Measurements from ENCODE around the gene HDGFL1. TPM values are rescaled to one million over a fixed set of nuclear protein-coding genes. Genes with fewer than 3 reads are reported as not detected.

The HDGFL1 gene
- polyA plus RNA-seq, 4 donors, result not detected

- Histone ChIP-seq H3K27me3 (ENCODE audit: control insufficient read depth in 3 of 3, insufficient read depth in 3 of 3, low read length in 3 of 3) (no peaks in the 10 kb centered on the region), H3K9me3 (ENCODE audit: control insufficient read depth in 2 of 2, insufficient read depth in 1 of 2, low read depth in 1 of 2, low read length in 1 of 2) (peaks cover 0 to 3% of the 10 kb centered on the region in 2 donors), H3K27ac (ENCODE audit: low read depth in 1 of 3, low read length in 2 of 3) (no peak overlapping the region), H3K36me3 (ENCODE audit: control insufficient read depth in 3 of 3, insufficient read depth in 2 of 3, low read depth in 1 of 3, low read length in 3 of 3) (no peaks in the 10 kb centered on the region), H3K4me3 (ENCODE audit: low read depth in 1 of 3, low read length in 3 of 3) (no peak overlapping the region), H3K4me1 (ENCODE audit: control insufficient read depth in 3 of 3, insufficient read depth in 2 of 3, low read depth in 1 of 3, low read length in 2 of 3) (no peaks in the 10 kb centered on the region)
- 47 to 68% (median 59%) methylated on average over 4 of the region's 4 CpGs for WGBS, 3 donors
- FAIRE-seq (no peak), DNase-seq (no peak)
These were observed 30.7 kb downstream of the HDGFL1 start for GRCh38 chr6:22600059-22600458.

GRCh38 chr6:22601984-22602383 is 32.6 kb downstream of the HDGFL1 start:
- no peak overlapping the region for H3K4me3 ChIP-seq (ENCODE audit: low read depth in 1 of 3, low read length in 3 of 3)
- 80 to 81% (median 81%) methylated on average over 5 of the region's 5 CpGs for WGBS, 3 donors
- no peak for FAIRE-seq
- H3K4me1 ChIP-seq (ENCODE audit: control insufficient read depth in 3 of 3, insufficient read depth in 2 of 3, low read depth in 1 of 3, low read length in 2 of 3), result no peaks in the 10 kb centered on the region
- H3K36me3 ChIP-seq (ENCODE audit: control insufficient read depth in 3 of 3, insufficient read depth in 2 of 3, low read depth in 1 of 3, low read length in 3 of 3), result no peaks in the 10 kb centered on the region
- peaks cover 0 to 3% of the 10 kb centered on the region in 2 donors for H3K9me3 ChIP-seq (ENCODE audit: control insufficient read depth in 2 of 2, insufficient read depth in 1 of 2, low read depth in 1 of 2, low read length in 1 of 2)
- DNase-seq, result no peak
- H3K27me3 ChIP-seq (ENCODE audit: control insufficient read depth in 3 of 3, insufficient read depth in 3 of 3, low read length in 3 of 3), result no peaks in the 10 kb centered on the region
- no peak overlapping the region for H3K27ac ChIP-seq (ENCODE audit: low read depth in 1 of 3, low read length in 2 of 3)

- H3K4me3 ChIP-seq (ENCODE audit: low read depth in 1 of 3, low read length in 3 of 3), result no peak overlapping the region
- FAIRE-seq (no peak), DNase-seq (no peak)
- H3K4me1 ChIP-seq (ENCODE audit: control insufficient read depth in 3 of 3, insufficient read depth in 2 of 3, low read depth in 1 of 3, low read length in 2 of 3), result no peaks in the 10 kb centered on the region
- no peaks in the 10 kb centered on the region for H3K36me3 ChIP-seq (ENCODE audit: control insufficient read depth in 3 of 3, insufficient read depth in 2 of 3, low read depth in 1 of 3, low read length in 3 of 3)
- no peak overlapping the region for H3K27ac ChIP-seq (ENCODE audit: low read depth in 1 of 3, low read length in 2 of 3)
- no peaks in the 10 kb centered on the region for H3K27me3 ChIP-seq (ENCODE audit: control insufficient read depth in 3 of 3, insufficient read depth in 3 of 3, low read length in 3 of 3)
- H3K9me3 ChIP-seq (ENCODE audit: control insufficient read depth in 2 of 2, insufficient read depth in 1 of 2, low read depth in 1 of 2, low read length in 1 of 2), result peaks cover 0 to 3% of the 10 kb centered on the region in 2 donors
- 83 to 91% (median 90%) methylated on average over 2 of the region's 2 CpGs for WGBS, 3 donors
These were observed 36.4 kb downstream of the HDGFL1 start for GRCh38 chr6:22605736-22606135.

GRCh38 chr6:22610127-22610526 is 40.8 kb downstream of the HDGFL1 start:
- FAIRE-seq, result no peak
- Histone ChIP-seq H3K4me3 (ENCODE audit: low read depth in 1 of 3, low read length in 3 of 3) (no peak overlapping the region), H3K9me3 (ENCODE audit: control insufficient read depth in 2 of 2, insufficient read depth in 1 of 2, low read depth in 1 of 2, low read length in 1 of 2) (no peaks in the 10 kb centered on the region), H3K27me3 (ENCODE audit: control insufficient read depth in 3 of 3, insufficient read depth in 3 of 3, low read length in 3 of 3) (no peaks in the 10 kb centered on the region), H3K27ac (ENCODE audit: low read depth in 1 of 3, low read length in 2 of 3) (no peak overlapping the region), H3K36me3 (ENCODE audit: control insufficient read depth in 3 of 3, insufficient read depth in 2 of 3, low read depth in 1 of 3, low read length in 3 of 3) (no peaks in the 10 kb centered on the region), H3K4me1 (ENCODE audit: control insufficient read depth in 3 of 3, insufficient read depth in 2 of 3, low read depth in 1 of 3, low read length in 2 of 3) (no peaks in the 10 kb centered on the region)
- 68 to 83% (median 78%) methylated on average over 4 of the region's 4 CpGs for WGBS, 3 donors
- DNase-seq, result no peak

GRCh38 chr6:22612236-22612635 is 42.9 kb downstream of the HDGFL1 start:
- WGBS, 3 donors, result 57 to 66% (median 59%) methylated on average over 3 of the region's 3 CpGs
- H3K36me3 ChIP-seq (ENCODE audit: control insufficient read depth in 3 of 3, insufficient read depth in 2 of 3, low read depth in 1 of 3, low read length in 3 of 3), result no peaks in the 10 kb centered on the region
- no peak for FAIRE-seq

GRCh38 chr6:22613051-22613450 is 43.7 kb downstream of the HDGFL1 start:
- no peaks in the 10 kb centered on the region for H3K36me3 ChIP-seq (ENCODE audit: control insufficient read depth in 3 of 3, insufficient read depth in 2 of 3, low read depth in 1 of 3, low read length in 3 of 3)
- H3K27me3 ChIP-seq (ENCODE audit: control insufficient read depth in 3 of 3, insufficient read depth in 3 of 3, low read length in 3 of 3), result no peaks in the 10 kb centered on the region
- H3K9me3 ChIP-seq (ENCODE audit: control insufficient read depth in 2 of 2, insufficient read depth in 1 of 2, low read depth in 1 of 2, low read length in 1 of 2), result peaks cover 0 to 3% of the 10 kb centered on the region in 2 donors
- no peaks in the 10 kb centered on the region for H3K4me1 ChIP-seq (ENCODE audit: control insufficient read depth in 3 of 3, insufficient read depth in 2 of 3, low read depth in 1 of 3, low read length in 2 of 3)
- FAIRE-seq, result no peak
- no peak overlapping the region for H3K4me3 ChIP-seq (ENCODE audit: low read depth in 1 of 3, low read length in 3 of 3)
- H3K27ac ChIP-seq (ENCODE audit: low read depth in 1 of 3, low read length in 2 of 3), result no peak overlapping the region
- 79 to 91% (median 80%) methylated on average over 1 of the region's 1 CpG for WGBS, 3 donors
- DNase-seq, result no peak

More at GRCh38 chr6:22612236-22612635, 42.9 kb downstream of the HDGFL1 start:
- H3K4me3 ChIP-seq (ENCODE audit: low read depth in 1 of 3, low read length in 3 of 3), result no peak overlapping the region
- peaks cover 0 to 3% of the 10 kb centered on the region in 2 donors for H3K9me3 ChIP-seq (ENCODE audit: control insufficient read depth in 2 of 2, insufficient read depth in 1 of 2, low read depth in 1 of 2, low read length in 1 of 2)
- no peaks in the 10 kb centered on the region for H3K27me3 ChIP-seq (ENCODE audit: control insufficient read depth in 3 of 3, insufficient read depth in 3 of 3, low read length in 3 of 3)
- H3K4me1 ChIP-seq (ENCODE audit: control insufficient read depth in 3 of 3, insufficient read depth in 2 of 3, low read depth in 1 of 3, low read length in 2 of 3), result no peaks in the 10 kb centered on the region
- H3K27ac ChIP-seq (ENCODE audit: low read depth in 1 of 3, low read length in 2 of 3), result no peak overlapping the region
- DNase-seq, result no peak

GRCh38 chr6:22613695-22614094 is 44.3 kb downstream of the HDGFL1 start:
- FAIRE-seq (no peak), DNase-seq (peak in 1 of 2 donors; percentile 24)
- 67 to 87% (median 78%) methylated on average over 3 of the region's 3 CpGs for WGBS, 3 donors
- Histone ChIP-seq H3K4me1 (ENCODE audit: control insufficient read depth in 3 of 3, insufficient read depth in 2 of 3, low read depth in 1 of 3, low read length in 2 of 3) (no peaks in the 10 kb centered on the region), H3K4me3 (ENCODE audit: low read depth in 1 of 3, low read length in 3 of 3) (no peak overlapping the region), H3K27ac (ENCODE audit: low read depth in 1 of 3, low read length in 2 of 3) (no peak overlapping the region), H3K9me3 (ENCODE audit: control insufficient read depth in 2 of 2, insufficient read depth in 1 of 2, low read depth in 1 of 2, low read length in 1 of 2) (peaks cover 0 to 3% of the 10 kb centered on the region in 2 donors), H3K27me3 (ENCODE audit: control insufficient read depth in 3 of 3, insufficient read depth in 3 of 3, low read length in 3 of 3) (no peaks in the 10 kb centered on the region), H3K36me3 (ENCODE audit: control insufficient read depth in 3 of 3, insufficient read depth in 2 of 3, low read depth in 1 of 3, low read length in 3 of 3) (no peaks in the 10 kb centered on the region)

- no peak for FAIRE-seq
- H3K4me3 ChIP-seq (ENCODE audit: low read depth in 1 of 3, low read length in 3 of 3), result no peak overlapping the region
These were observed 45.2 kb downstream of the HDGFL1 start for GRCh38 chr6:22614547-22614946.

GRCh38 chr6:22621028-22621427 is 51.7 kb downstream of the HDGFL1 start:
- H3K27me3 ChIP-seq (ENCODE audit: control insufficient read depth in 3 of 3, insufficient read depth in 3 of 3, low read length in 3 of 3), result no peaks in the 10 kb centered on the region
- H3K36me3 ChIP-seq (ENCODE audit: control insufficient read depth in 3 of 3, insufficient read depth in 2 of 3, low read depth in 1 of 3, low read length in 3 of 3), result no peaks in the 10 kb centered on the region
- WGBS, 3 donors, result 77 to 79% (median 79%) methylated on average over 4 of the region's 4 CpGs
- no peaks in the 10 kb centered on the region for H3K4me1 ChIP-seq (ENCODE audit: control insufficient read depth in 3 of 3, insufficient read depth in 2 of 3, low read depth in 1 of 3, low read length in 2 of 3)
- H3K9me3 ChIP-seq (ENCODE audit: control insufficient read depth in 2 of 2, insufficient read depth in 1 of 2, low read depth in 1 of 2, low read length in 1 of 2), result peaks cover 0 to 5% of the 10 kb centered on the region in 2 donors
- H3K4me3 ChIP-seq (ENCODE audit: low read depth in 1 of 3, low read length in 3 of 3), result no peak overlapping the region
- FAIRE-seq (no peak), DNase-seq (no peak)
- H3K27ac ChIP-seq (ENCODE audit: low read depth in 1 of 3, low read length in 2 of 3), result no peak overlapping the region

More at GRCh38 chr6:22614547-22614946, 45.2 kb downstream of the HDGFL1 start:
- no peak for DNase-seq
- no peaks in the 10 kb centered on the region for H3K36me3 ChIP-seq (ENCODE audit: control insufficient read depth in 3 of 3, insufficient read depth in 2 of 3, low read depth in 1 of 3, low read length in 3 of 3)
- no peak overlapping the region for H3K27ac ChIP-seq (ENCODE audit: low read depth in 1 of 3, low read length in 2 of 3)
- WGBS, 3 donors, result 65 to 90% (median 72%) methylated on average over 3 of the region's 3 CpGs
- no peaks in the 10 kb centered on the region for H3K4me1 ChIP-seq (ENCODE audit: control insufficient read depth in 3 of 3, insufficient read depth in 2 of 3, low read depth in 1 of 3, low read length in 2 of 3)
- H3K9me3 ChIP-seq (ENCODE audit: control insufficient read depth in 2 of 2, insufficient read depth in 1 of 2, low read depth in 1 of 2, low read length in 1 of 2), result peaks cover 0 to 3% of the 10 kb centered on the region in 2 donors
- H3K27me3 ChIP-seq (ENCODE audit: control insufficient read depth in 3 of 3, insufficient read depth in 3 of 3, low read length in 3 of 3), result no peaks in the 10 kb centered on the region

Data from small intestine (tissue), 7 donors.